LNCaP clone FGC (cell line): ENCODE measurements around the gene KIF4A.

Source experiments
- DNase-seq: peaks from one replicate; pipeline ENCODE4 v3.0.0-alpha.2; 2011; ENCODE audit warnings: low read depth
- H3K4me3 ChIP-seq: 2 replicates; pipeline ENCODE4 v1.5.1; 2011; ENCODE audit warnings: mild to moderate bottlenecking, low read depth, low read length, control low read depth
- CTCF ChIP-seq: IDR thresholded peaks from 2 replicates; pipeline ENCODE4 v1.5.1; 2012; ENCODE audit warnings: mild to moderate bottlenecking; ENCODE audit not compliant: control insufficient read depth, insufficient read depth; ENCODE audit errors: extremely low read depth

The KIF4A gene

GRCh38 chrX:70402721-70403120 lies 112.8 kb downstream of the KIF4A start:
- no peak for TF ChIP-seq CTCF
- no peak for DNase-seq
- H3K4me3 ChIP-seq: no peak overlapping the region

- DNase-seq: no peak
Measured at GRCh38 chrX:70405003-70405402, 115.1 kb downstream of the KIF4A start.

GRCh38 chrX:70410921-70411320 lies 121.0 kb downstream of the KIF4A start:
- no peak overlapping the region for H3K4me3 ChIP-seq
- DNase-seq: no peak
- TF ChIP-seq CTCF: no peak

More at GRCh38 chrX:70405003-70405402, 115.1 kb downstream of the KIF4A start:
- H3K4me3 ChIP-seq: no peak overlapping the region
- no peak for TF ChIP-seq CTCF

- no peak for DNase-seq
- no peak for TF ChIP-seq CTCF
- H3K4me3 ChIP-seq: no peak overlapping the region
Measured at GRCh38 chrX:70411475-70411874, 121.6 kb downstream of the KIF4A start.

GRCh38 chrX:70421618-70422017 lies 131.7 kb downstream of the KIF4A start:
- no peak for DNase-seq
- no peak overlapping the region for H3K4me3 ChIP-seq
- TF ChIP-seq CTCF: no peak

GRCh38 chrX:70422851-70423341 lies 133.0 kb downstream of the KIF4A start, which contains the start of gene GDPD2:
GDPD2 (plus strand) TSS chrX:70423314; CDS start chrX:70424985, 1,671 bp downstream.
- DNase-seq: no peak
- TF ChIP-seq CTCF: peak; percentile 49
- H3K4me3 ChIP-seq: no peak within 1 kb of the TSS
